HG02623 (cell line): ENCODE measurements around the gene STK38.

Source experiments
- ATAC-seq: cut with Tn5 transposase; IDR thresholded peaks from one replicate; pipeline ENCODE4 v1.9.1; 2021; ENCODE audit warnings: moderate library complexity; ENCODE audit not compliant: unreplicated experiment

STK38 gene

GRCh38 chr6:36566418-36566905 lies 19.2 kb upstream of the STK38 start:
- ATAC-seq = no peak

GRCh38 chr6:36563928-36564284 lies 16.6 kb upstream of the STK38 start:
- no peak for ATAC-seq

GRCh38 chr6:36563237-36563927 lies 16.1 kb upstream of the STK38 start:
- no peak for ATAC-seq

- no peak for ATAC-seq
Measured at GRCh38 chr6:36560822-36561221, 13.5 kb upstream of the STK38 start.

- no peak for ATAC-seq
Measured at GRCh38 chr6:36559011-36559793, 11.9 kb upstream of the STK38 start.

GRCh38 chr6:36556281-36556680 lies 9.0 kb upstream of the STK38 start:
- no peak for ATAC-seq

DNA sequence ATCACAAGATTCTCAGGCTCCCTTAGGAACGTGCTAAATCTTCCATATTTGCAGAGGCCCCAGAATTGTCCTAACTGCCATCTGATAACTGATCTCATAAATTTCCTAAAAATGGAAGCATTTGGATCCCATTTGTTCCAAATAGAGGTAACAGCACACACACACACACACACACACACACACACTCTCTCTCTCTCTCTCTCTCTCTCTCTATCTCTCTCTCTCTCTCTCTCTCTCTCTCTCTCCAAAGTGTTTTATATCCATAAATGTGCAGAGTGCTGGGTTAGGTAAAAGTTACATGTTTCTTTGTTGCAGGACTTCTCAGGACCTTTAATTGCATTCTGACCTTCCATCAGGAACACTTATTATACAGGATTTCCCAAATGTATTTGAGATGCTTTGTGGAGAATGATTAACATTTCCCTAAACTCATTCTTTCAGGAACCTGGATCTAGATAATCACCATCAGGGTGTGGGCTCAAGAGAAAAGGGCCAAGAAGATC lies 8.5 kb upstream of the STK38 start:
- no peak for ATAC-seq

DNA sequence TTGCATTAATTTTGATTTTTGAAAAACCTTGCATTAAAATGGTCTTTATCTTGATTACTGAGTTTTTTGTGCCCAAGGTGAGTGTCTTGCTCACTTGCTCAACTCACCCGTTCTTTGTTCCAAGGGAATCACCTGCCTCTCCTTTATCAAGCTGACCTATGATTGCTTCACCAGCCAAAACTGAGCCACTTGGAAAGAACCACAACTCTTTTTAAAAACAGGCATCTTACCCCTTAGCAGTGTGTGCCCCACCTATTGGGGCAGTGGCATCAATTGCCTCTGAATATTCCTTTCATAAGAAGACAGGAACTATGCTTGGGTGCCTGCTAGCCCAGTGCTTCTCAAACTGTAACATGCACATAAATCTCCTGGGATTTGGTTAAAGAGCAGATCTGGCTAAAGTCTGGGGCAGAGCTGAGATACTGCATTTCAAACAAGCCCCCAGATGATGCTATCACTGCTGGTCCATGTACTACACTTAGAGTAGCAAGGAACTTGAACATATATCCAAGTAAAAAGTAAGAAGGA lies 3.3 kb upstream of the STK38 start:
- ATAC-seq = no peak

- ATAC-seq = no peak
Measured at GRCh38 chr6:36548401-36548743, 1.1 kb upstream of the STK38 start.

DNA sequence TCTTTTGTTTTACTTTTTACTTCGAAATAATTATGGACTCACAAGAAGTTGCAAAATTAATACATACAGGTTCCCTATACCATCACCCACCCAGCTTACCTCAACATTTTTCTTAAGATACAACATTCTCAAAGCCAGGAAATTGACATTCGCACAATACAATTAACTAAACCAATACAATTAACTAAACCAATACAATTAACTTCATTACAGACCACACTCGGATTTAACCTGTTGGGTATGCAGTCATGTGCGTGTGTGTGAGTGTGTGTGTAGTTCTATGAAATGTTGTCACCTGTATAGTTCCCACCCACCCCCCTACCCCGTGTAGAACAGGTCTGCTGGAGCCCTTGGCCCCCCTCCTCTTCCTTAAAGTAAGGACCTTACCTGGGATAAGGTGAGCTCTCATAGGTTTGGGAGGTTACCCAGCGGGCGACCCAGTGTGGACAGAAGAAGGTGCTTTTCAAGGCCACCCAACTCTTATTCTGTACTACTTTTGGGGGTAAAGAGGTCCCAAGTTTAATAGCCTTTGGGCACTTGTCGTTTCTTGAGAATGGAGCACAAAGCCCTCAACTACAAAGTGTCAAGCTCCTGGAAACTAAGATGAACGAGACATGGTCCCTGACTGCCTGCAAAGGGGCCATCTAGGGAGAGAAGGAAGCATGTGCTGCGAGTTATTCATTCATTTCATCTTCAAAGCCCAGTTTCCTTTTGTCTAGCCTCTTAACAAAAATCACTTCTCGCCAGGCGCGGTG lies 544 bp upstream of the STK38 start:
- no peak for ATAC-seq

- no peak for ATAC-seq
Measured at GRCh38 chr6:36546308-36546919, 865 bp downstream of the STK38 start.

DNA sequence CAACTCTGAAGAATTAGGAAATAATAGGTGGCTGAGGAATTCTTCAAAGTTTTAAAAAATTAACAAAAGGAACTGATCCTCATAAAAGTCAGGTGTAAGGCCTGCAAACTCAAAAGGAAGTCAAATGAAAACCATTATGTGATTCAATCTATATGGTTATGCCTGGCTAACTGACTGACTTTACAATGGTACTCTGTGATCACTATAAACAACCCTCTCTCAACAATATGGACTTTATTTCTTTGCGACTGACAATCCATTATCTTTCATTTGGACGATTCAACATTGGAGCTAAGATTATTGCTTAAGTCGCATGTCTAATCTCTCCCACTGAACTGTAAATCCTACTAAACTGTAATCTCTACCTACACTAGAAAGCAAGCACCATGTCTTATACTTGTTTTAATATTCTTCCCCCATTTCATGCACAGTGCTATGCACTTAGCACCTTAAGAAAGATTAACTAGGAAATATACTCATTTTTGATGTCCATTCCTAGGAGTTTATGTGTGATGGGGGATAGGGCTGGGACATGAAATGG lies 1.4 kb downstream of the STK38 start:
- no peak for ATAC-seq

- ATAC-seq = no peak
Measured at GRCh38 chr6:36544228-36544627, 3.1 kb downstream of the STK38 start.

- ATAC-seq = no peak
Measured at GRCh38 chr6:36542041-36542440, 5.2 kb downstream of the STK38 start.

GRCh38 chr6:36539814-36540568 lies 7.3 kb downstream of the STK38 start:
- ATAC-seq = no peak

- ATAC-seq = no peak
Measured at GRCh38 chr6:36536873-36537547, 10.3 kb downstream of the STK38 start.

DNA sequence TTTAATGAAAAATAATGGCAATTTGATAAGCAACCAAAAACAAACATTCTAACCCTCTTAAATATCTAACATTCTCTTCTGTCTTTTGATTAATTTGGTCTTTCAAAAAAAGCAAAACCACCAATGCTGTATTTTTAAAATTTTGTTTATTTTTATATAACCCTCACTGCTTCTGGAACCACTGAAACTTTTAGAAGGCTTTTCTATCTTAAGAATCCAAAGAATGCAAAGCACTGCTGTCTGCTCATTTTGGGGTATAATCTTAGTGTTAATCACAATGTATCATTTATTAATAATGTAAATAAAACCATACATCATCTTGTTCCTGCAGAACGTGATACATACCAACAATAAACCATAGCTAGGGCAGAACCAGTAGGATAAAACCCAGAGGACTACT lies 14.0 kb downstream of the STK38 start:
- ATAC-seq = no peak

GRCh38 chr6:36526066-36526465 lies 21.2 kb downstream of the STK38 start:
- no peak for ATAC-seq

GRCh38 chr6:36525346-36525745 lies 21.9 kb downstream of the STK38 start:
- no peak for ATAC-seq
